SIG-M5 (cell line): Measurements from ENCODE around the gene U2AF2.

Experiments
- DNase-seq: peaks from one replicate; lab custom pipeline; 2025; lab: John Stamatoyannopoulos, UW

U2AF2 gene

GRCh38 chr19:55690109-55690768 is 35.4 kb downstream of the U2AF2 start:
- DNase-seq, result no peak

GRCh38 chr19:55690769-55691545 is 36.1 kb downstream of the U2AF2 start:
- DNase-seq, result no peak

DNA sequence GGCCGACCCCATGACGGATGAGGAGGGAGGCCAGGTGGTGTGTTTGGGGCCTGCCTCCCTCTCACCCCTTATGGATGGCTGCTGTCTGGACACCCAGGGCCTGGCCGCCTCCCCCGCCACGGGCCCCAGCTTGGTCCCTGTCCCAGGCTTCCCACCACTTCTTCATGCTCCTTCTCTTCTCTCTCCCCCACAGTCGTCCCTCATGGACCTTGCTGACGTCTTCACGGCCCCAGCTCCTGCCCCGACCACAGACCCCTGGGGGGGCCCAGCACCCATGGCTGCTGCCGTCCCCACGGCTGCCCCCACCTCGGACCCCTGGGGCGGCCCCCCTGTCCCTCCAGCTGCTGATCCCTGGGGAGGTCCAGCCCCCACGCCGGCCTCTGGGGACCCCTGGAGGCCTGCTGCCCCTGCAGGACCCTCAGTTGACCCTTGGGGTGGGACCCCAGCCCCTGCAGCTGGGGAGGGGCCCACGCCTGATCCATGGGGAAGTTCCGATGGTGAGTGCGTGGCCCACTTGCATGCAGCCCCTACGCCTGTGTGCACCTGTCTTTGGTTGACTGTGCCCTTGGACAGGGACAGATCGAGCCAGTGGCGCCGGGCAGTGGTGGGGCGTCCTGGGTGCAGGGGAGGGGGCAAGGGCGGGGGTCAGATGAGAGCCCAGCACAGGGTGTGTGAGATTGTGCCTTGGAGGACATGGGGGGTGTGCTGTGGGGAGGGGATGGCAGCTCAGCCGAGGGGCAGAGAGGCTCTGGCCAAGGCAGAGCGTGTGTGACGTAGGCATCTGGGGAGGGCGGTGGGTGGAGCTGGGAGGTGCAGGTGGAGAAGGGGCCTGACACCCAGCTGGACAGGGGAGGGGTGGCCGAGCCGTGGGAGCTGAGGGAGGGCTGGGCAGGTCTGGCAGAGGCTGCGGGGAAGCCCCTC is 37.0 kb downstream of the U2AF2 start:
- no peak for DNase-seq

DNA sequence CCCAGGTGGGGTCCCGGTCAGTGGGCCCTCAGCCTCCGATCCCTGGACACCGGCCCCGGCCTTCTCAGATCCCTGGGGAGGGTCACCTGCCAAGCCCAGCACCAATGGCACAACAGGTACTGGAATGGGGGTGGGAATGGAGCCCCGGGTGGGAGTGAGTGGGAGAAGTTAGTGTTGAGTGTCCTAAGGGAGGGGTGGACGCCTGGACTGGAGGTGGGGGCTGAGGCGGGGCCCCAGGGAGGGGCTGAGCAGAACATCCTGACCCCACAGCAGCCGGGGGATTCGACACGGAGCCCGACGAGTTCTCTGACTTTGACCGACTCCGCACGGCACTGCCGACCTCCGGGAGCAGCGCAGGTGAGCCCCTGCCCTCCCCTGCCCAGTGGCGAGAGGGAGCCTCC is 37.8 kb downstream of the U2AF2 start:
- DNase-seq, result no peak

- no peak for DNase-seq
Observed at GRCh38 chr19:55693336-55693974, 38.6 kb downstream of the U2AF2 start.

- DNase-seq, result no peak
Observed at GRCh38 chr19:55694241-55694655, 39.4 kb downstream of the U2AF2 start.

DNA sequence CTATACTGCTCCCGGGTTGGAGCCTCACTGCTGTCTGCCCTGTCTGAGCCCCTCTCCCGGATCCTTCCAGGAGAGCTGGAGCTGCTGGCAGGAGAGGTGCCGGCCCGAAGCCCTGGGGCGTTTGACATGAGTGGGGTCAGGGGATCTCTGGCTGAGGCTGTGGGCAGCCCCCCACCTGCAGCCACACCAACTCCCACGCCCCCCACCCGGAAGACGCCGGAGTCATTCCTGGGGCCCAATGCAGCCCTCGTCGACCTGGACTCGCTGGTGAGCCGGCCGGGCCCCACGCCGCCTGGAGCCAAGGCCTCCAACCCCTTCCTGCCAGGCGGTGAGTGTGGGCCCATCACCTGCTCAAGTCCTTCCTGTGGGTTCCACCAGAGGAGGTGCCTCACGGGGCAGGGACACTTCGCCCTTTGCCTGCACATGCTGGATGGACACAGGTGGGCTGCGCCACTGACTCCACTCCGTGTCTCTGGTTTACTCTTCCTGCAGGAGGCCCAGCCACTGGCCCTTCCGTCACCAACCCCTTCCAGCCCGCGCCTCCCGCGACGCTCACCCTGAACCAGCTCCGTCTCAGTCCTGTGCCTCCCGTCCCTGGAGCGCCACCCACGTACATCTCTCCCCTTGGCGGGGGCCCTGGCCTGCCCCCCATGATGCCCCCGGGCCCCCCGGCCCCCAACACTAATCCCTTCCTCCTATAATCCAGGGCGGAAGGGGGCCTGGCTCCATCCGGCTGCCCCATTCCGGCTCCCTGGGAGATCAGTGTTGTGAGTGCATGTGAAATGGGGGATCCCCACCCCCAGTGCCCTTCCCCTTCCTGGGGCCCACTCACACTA is 40.0 kb downstream of the U2AF2 start:
- DNase-seq, result no peak

GRCh38 chr19:55695511-55696290 is 40.9 kb downstream of the U2AF2 start:
- DNase-seq, result no peak

- DNase-seq, result no peak
Observed at GRCh38 chr19:55696301-55697068, 41.6 kb downstream of the U2AF2 start.

DNA sequence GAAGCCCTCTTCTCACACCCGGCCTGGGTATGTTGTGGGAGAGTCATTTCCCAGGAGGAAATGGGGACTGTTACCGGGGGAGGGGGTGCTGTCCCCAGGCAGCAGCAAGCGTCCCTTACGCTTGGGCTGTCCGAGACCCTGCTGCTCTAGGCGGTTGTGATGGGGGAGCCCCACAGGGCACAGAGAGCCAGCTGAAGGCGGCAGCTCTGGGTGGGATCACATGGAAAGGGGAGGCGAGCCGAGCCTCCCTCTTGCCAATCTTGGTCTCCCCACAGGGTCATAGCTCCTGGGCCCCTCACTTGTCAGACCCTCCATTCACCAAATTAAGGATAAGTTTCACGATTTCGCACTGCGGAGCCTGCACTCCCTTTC is 42.2 kb downstream of the U2AF2 start:
- DNase-seq, result no peak

- DNase-seq, result no peak
Observed at GRCh38 chr19:55697698-55698097, 42.9 kb downstream of the U2AF2 start.

- DNase-seq, result no peak
Observed at GRCh38 chr19:55698256-55698655, 43.4 kb downstream of the U2AF2 start.

- no peak for DNase-seq
Observed at GRCh38 chr19:55699221-55699620, 44.4 kb downstream of the U2AF2 start.

GRCh38 chr19:55700813-55701212 is 46.0 kb downstream of the U2AF2 start:
- DNase-seq, result no peak

DNA sequence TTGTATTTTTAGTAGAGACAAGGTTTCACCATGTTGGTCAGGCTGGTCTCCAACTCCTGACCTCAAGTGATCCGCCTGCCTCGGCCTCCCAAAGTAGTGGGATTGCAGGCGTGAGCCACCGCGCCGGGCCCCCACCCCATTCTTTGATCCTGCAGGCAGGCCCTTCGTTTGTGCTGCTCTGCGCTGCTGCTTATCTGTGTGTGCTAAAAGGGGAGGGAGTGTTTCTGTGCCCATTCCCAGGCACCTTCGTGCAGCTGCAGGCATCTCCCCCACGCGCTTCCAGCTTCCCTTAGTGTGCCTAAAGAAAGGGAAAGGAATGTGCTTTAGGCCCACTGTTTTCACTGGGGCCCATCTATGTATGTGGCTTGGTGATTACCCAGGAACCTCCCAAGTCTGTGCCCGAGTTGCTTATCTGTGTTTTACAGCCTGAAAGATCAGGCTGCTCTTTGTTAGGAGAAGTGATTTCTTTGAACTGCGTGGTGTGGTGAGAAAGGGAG is 47.3 kb downstream of the U2AF2 start:
- DNase-seq, result no peak

DNA sequence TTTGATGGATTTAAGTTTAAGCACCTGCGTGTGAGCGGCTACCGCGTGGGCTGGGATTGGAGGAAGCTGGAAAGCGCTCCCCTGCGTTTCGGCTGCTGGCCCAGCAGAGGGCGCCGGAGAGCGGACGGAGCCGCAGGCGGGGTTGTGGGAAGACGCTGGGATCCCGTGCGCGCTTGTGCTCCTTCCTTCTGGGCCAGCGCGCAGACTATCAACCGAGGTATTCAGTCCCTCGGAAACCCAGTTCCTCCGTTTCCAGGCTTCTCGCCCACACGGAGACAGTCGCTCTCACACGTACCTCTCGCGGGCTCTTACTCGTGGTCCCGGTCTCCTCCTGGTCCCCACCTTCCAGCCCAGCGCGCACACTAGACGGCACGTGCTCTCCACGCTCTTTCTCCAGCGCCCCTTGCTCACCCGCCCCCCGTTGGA is 49.0 kb downstream of the U2AF2 start:
- DNase-seq, result no peak

DNA sequence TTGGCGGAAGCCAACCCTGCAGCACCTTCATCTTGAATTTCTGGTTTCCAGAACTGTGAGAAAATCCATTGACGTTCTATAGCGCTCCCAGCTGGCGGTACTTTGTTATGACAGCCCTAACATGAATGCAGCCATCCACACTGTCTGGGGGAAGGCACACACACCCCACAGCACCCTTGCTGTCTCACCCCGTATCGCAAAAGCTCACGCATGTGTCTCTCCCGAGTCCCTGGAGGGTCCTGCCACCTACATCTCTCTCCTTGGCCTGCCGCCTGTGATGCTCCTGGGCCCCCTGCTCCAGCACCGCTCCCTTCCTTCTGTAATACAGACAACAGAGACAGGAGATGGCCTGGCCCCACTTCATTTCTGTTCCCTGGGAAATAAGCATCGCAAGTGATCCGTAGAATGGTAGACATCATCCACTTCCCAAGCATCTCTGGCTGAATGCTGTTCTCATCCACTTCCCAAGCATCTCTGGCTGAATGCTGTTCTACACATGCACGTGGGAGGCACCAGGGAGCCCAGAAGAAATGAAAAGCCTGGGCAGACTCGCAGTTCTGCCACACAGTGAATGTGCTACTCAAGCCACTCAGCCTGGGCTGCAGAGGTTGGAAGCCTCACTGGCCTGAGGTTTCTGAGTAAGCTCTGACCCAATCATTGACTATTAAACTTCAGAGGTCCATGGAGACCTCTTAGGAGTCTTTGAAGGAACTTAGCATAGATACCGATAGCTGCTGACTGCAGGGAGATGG is 49.8 kb downstream of the U2AF2 start:
- DNase-seq, result no peak

DNA sequence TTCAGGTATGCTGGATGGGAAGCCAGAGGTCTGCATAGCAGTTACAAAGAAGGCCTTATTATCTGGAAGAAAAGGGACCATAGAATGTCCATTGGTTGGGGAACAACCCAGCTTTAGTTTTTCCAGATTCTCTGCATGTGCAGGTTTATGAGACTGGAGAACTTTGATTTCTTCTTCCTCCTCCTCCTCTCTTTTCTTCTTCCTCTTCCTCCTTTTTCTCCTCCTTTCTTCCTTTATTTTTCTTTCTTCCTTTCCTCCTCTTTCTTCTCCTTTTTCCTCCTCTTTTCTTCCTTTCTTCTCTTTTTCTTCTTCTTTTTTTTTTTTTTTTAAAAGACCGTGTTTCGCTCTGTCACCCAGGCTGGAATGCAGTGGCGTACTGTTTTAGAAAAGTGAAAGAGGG is 51.1 kb downstream of the U2AF2 start:
- DNase-seq, result no peak

DNA sequence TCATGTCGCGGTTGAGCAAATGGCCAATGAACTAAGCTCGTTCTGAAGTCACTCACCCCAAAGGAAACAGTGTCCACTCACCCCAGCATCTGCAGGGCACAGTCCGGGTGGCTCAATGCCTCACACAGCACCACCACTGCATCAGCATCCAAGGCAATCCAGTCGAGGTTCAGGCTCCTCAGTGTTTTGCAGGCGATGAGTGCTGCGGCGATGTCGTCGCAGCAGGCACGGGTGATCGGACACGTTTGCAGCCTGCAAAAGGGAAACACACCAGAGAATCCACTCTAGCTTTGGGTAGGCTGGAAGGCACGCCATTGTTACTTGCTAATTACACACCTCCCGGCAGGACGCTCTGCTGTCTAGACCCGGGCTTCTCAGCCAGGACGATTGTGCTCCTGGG is 56.9 kb downstream of the U2AF2 start:
- DNase-seq, result no peak
